IgD-negative memory B cell (primary cell): ENCODE results near the gene SEC61A1. TPM values are rescaled to one million over a fixed set of nuclear protein-coding genes. Genes with fewer than 3 reads are reported as not detected.

Experiments used
- H3K27ac Mint-ChIP-seq, 3 donors: one replicate each; pipeline ENCODE4 v1.8.0; 2020 to 2022; ENCODE audit warnings: mild to moderate bottlenecking in 3 of 3, mixed read lengths in 3 of 3, moderate library complexity in 1 of 3
- H3K27me3 Mint-ChIP-seq: one replicate; pipeline ENCODE4 v1.8.0; 2021; ENCODE audit warnings: mixed read lengths
- H3K36me3 Mint-ChIP-seq: one replicate; pipeline ENCODE4 v1.8.0; 2020; ENCODE audit warnings: mild to moderate bottlenecking, mixed read lengths
- H3K4me1 Mint-ChIP-seq, 3 donors: one replicate each; pipeline ENCODE4 v1.8.0; 2020 to 2022; ENCODE audit warnings: mixed read lengths in 3 of 3, mild to moderate bottlenecking in 1 of 3
- H3K4me3 Mint-ChIP-seq, 4 donors: one replicate each; pipeline ENCODE4 v1.8.0; 2020 to 2022; ENCODE audit warnings: mild to moderate bottlenecking in 4 of 4, mixed read lengths in 4 of 4, moderate library complexity in 3 of 4
- H3K9me3 Mint-ChIP-seq, 3 donors: one replicate each; pipeline ENCODE4 v1.8.0; 2020 to 2021; ENCODE audit warnings: mixed read lengths in 3 of 3, mild to moderate bottlenecking in 1 of 3
- polyA plus RNA-seq: library from polyadenylated mRNA; unstranded; fragments of 300-500 nt; fragmentation: Illumina TruSeq; gene quantifications from one replicate; pipeline ENCODE4 v1.2.3, GENCODE V29; 2021

Gene SEC61A1
- polyA plus RNA-seq, 1 donor from 2014 or later: 79.2 TPM

GRCh38 chr3:128100638-128101037 lies 48.4 kb downstream of the SEC61A1 start:
- H3K27me3 Mint-ChIP-seq: no peaks in the 10 kb centered on the region
- H3K9me3 Mint-ChIP-seq: no peaks in the 10 kb centered on the region
- H3K27ac Mint-ChIP-seq: peak overlapping the region in 1 of 3 donors; percentile 33
- H3K4me3 Mint-ChIP-seq: no peak overlapping the region
- H3K4me1 Mint-ChIP-seq: peaks cover 0 to 2% (median 0%) of the 10 kb centered on the region in 3 donors
- peaks cover 5% of the 10 kb centered on the region for H3K36me3 Mint-ChIP-seq

- Mint-ChIP-seq H3K4me3 (no peak overlapping the region), H3K27me3 (no peaks in the 10 kb centered on the region), H3K9me3 (no peaks in the 10 kb centered on the region), H3K36me3 (peaks cover 2% of the 10 kb centered on the region), H3K27ac (no peak overlapping the region), H3K4me1 (peaks cover 0 to 3% (median 0%) of the 10 kb centered on the region in 3 donors)
Measured at GRCh38 chr3:128103136-128103676, 51.0 kb downstream of the SEC61A1 start.

- peaks cover 14% of the 10 kb centered on the region for H3K36me3 Mint-ChIP-seq
- H3K4me1 Mint-ChIP-seq: peaks cover 5 to 11% (median 6%) of the 10 kb centered on the region in 3 donors
- H3K27ac Mint-ChIP-seq: no peak overlapping the region
- H3K27me3 Mint-ChIP-seq: no peaks in the 10 kb centered on the region
- H3K4me3 Mint-ChIP-seq: no peak overlapping the region
- H3K9me3 Mint-ChIP-seq: no peaks in the 10 kb centered on the region
Measured at GRCh38 chr3:128107834-128108233, 55.6 kb downstream of the SEC61A1 start.

GRCh38 chr3:128111147-128111546 lies 58.9 kb downstream of the SEC61A1 start:
- Mint-ChIP-seq H3K4me1 (peaks cover 25 to 33% (median 28%) of the 10 kb centered on the region in 3 donors), H3K9me3 (no peaks in the 10 kb centered on the region), H3K4me3 (peak overlapping the region in 1 of 4 donors; percentile 57), H3K27me3 (no peaks in the 10 kb centered on the region), H3K36me3 (peaks cover 14% of the 10 kb centered on the region), H3K27ac (peak overlapping the region in 1 of 3 donors; percentile 16)

GRCh38 chr3:128112357-128112968 lies 60.2 kb downstream of the SEC61A1 start:
- H3K4me1 Mint-ChIP-seq: peaks cover 25 to 31% (median 28%) of the 10 kb centered on the region in 3 donors
- H3K9me3 Mint-ChIP-seq: no peaks in the 10 kb centered on the region
- peak overlapping the region in 2 of 4 donors; percentile 67 to 88 for H3K4me3 Mint-ChIP-seq
- H3K27me3 Mint-ChIP-seq: no peaks in the 10 kb centered on the region
- peak overlapping the region; percentile 23 to 83 (median 76) for H3K27ac Mint-ChIP-seq
- peaks cover 11% of the 10 kb centered on the region for H3K36me3 Mint-ChIP-seq

GRCh38 chr3:128113817-128114794 lies 61.9 kb downstream of the SEC61A1 start:
- Mint-ChIP-seq H3K27me3 (no peaks in the 10 kb centered on the region), H3K4me1 (peaks cover 28 to 31% (median 30%) of the 10 kb centered on the region in 3 donors), H3K27ac (peak overlapping the region; percentile 67 to 90 (median 81)), H3K36me3 (peaks cover 10% of the 10 kb centered on the region), H3K9me3 (no peaks in the 10 kb centered on the region), H3K4me3 (peak overlapping the region; percentile 10 to 81 (median 32))

Other genes with a start within 250 kb of the SEC61A1 start
- gene MGLL, start 229.9 kb upstream of the SEC61A1 start, polyA plus RNA-seq: 8.6 TPM
- gene KBTBD12, start 137.2 kb upstream of the SEC61A1 start, polyA plus RNA-seq: not detected
- gene RUVBL1, start 71.4 kb downstream of the SEC61A1 start, polyA plus RNA-seq: 57.7 TPM
- gene EEFSEC, start 101.0 kb downstream of the SEC61A1 start, polyA plus RNA-seq: 23.1 TPM